HG02938 (cell line): ENCODE data around the gene GTF3C5.
"Not testable (repeated sequence)": the region's sequence is repeated elsewhere in the genome, so short reads cannot be mapped to it uniquely, and the experiment has no call there.

Experiments
- ATAC-seq: cut with Tn5 transposase; IDR thresholded peaks from one replicate; pipeline ENCODE4 v1.9.1; 2021; ENCODE audit warnings: mild to moderate bottlenecking, moderate library complexity; ENCODE audit not compliant: unreplicated experiment

GTF3C5 gene

GRCh38 chr9:133051966-133052539 lies 21.3 kb downstream of the GTF3C5 start:
- ATAC-seq: no peak

GRCh38 chr9:133054194-133054890 lies 23.5 kb downstream of the GTF3C5 start:
- ATAC-seq: no peak

DNA sequence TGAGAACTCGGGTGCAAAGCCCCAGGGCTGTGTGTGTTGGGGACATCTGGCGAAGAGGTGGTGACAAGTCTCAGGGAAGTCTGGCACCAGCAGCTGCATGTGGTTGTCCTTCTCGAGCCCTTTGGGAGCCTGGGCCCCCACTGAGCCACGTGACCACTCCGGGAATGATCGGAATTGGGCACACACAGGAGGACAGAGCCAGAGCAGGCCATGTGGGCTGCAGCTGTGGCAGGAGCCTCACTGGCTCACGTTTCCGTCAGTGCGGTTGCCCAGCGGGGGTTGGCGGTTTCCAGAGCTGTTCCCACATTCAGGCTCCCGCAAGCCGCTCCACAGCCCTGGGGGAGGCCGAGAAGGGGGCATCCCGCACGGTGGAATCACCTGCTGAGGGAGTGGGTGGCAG lies 24.2 kb downstream of the GTF3C5 start:
- no peak for ATAC-seq

GRCh38 chr9:133055788-133056420 lies 25.1 kb downstream of the GTF3C5 start:
- ATAC-seq: no peak

- no peak for ATAC-seq
Measured at GRCh38 chr9:133056533-133056932, 25.7 kb downstream of the GTF3C5 start.

DNA sequence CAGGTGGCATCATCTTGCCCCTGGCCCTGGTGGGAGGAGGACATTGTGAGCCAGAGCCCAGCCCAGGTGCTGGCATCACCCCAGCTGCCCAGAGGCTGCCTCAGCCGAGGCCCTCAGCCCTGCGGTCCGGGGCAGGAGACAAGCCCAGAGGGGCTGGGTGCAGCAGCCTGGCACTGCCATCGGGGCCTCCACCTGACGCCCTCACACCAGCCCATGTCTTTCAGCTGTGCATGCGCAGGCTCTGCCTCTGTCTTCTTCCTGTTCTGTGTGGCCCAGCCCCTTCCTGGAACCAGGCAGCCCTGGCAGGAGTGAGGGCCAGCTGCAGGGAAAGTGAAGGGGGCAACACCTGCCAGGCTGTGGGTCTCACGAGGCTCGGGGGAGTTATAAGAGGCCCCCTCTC lies 26.2 kb downstream of the GTF3C5 start:
- ATAC-seq: no peak

- ATAC-seq: no peak
Measured at GRCh38 chr9:133057553-133057952, 26.8 kb downstream of the GTF3C5 start.

GRCh38 chr9:133058071-133058470 lies 27.3 kb downstream of the GTF3C5 start:
- ATAC-seq: no peak

DNA sequence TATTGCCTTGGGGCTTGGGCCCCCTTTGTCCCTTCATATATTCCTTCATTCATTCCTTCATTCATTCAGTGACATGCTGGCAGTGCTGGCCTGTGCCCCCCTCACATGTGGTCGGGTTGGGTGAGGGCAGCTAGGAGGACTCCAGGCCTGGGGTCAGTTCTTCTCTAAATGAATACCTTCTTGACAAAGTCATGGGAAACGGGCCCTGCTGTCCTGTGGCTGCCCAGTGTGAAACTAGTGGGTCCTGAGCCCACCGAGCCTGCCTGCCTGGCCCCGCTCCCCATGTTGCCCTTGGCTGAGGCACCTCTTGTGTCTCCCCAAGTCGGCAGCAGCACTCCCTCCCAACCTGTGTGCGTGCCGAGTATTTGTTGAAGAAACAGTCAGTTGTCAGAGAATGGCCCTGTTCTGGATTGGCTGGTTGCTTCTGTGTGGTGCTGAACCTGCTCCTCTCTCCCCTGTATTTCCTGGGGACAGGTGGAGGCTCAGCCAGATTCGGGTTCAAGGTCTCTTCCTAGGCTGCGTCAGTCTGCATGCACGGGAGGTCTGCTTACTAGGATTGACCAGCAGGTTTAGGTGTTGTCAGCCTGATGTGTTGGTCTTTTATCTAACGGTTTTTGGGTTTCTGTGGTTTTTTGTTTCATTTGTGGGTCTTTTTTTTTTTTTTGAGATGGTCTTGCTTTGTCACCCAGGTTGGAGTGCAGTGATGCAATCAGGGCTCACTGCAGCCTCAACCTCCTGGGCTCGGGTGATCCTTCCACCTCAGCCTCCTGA lies 27.9 kb downstream of the GTF3C5 start:
- ATAC-seq: no peak

GRCh38 chr9:133059623-133060022 lies 28.8 kb downstream of the GTF3C5 start:
- ATAC-seq: no peak

DNA sequence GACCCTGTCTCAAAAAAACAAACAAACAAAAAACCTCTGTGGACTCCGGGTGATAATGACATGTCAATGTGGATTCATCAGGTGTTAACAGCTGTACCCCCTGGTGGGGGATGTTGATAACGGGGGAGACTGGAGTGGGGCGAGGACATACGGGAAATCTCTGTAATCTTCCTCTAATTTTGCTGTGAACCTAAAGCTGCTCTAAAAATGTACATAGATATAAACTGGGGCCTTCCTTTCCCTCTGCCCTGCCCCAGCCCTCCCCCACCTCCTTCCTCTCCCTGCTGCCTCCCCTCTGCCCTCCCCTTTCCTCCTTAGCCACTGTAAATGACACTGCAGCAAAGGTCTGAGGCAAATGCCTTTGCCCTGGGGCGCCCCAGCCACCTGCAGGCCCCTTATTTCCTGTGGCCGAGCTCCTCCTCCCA lies 29.6 kb downstream of the GTF3C5 start:
- ATAC-seq: no peak

DNA sequence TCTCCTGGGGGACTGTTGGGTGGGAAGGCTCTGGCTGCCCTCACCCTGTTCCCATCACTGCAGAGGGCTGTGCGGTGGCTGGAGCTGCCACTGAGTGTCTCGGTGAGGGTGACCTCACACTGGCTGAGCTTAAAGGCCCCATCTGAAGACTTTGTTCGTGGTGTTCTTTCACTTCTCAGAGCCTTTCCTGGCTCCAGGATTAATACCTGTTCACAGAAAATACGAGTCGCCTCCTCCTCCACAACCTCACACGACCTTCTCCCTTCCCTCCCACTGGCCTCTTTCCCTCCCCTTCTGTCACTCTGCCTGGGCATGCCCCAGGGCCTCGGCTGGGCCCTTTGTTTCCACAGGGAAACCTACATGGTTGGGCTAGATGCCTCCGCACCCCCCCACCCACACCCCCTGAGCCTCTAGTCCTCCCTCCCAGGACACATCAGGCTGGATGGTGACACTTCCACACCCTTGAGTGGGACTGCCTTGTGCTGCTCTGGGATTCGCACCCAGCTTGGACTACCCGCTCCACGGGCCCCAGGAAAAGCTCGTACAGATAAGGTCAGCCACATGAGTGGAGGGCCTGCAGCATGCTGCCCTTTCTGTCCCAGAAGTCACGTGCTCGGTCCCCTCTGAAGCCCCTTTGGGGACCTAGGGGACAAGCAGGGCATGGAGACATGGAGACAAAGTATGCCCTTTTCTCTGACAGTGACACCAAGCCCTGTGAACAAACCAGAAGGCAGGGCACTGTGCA lies 30.4 kb downstream of the GTF3C5 start:
- ATAC-seq: not testable (repeated sequence)

GRCh38 chr9:133061764-133062145 lies 31.0 kb downstream of the GTF3C5 start, which contains the start of gene CEL:
CEL (plus strand) TSS chr9:133061981; CDS start chr9:133062003, 22 bp downstream.
- ATAC-seq: not testable (repeated sequence)

GRCh38 chr9:133062569-133062968 lies 31.8 kb downstream of the GTF3C5 start:
- ATAC-seq: not testable (repeated sequence)

DNA sequence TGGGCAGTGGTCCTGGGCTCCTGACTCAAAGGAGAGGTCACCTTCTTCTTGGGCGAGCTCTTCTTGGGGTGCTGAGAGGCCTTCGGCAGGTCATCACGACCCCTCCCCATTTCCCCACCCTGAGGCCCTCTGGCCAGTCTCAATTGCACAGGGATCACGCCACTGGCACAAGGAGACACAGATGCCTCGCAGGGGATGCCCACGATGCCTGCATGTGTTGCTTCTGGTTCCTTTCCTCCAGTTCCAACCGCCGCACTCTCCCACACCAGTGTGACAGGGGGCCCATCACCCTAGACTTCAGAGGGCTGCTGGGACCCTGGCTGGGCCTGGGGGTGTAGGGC lies 32.3 kb downstream of the GTF3C5 start:
- ATAC-seq: no peak

- no peak for ATAC-seq
Measured at GRCh38 chr9:133063500-133064231, 32.9 kb downstream of the GTF3C5 start.

GRCh38 chr9:133064241-133065069 lies 33.7 kb downstream of the GTF3C5 start:
- ATAC-seq: no peak

DNA sequence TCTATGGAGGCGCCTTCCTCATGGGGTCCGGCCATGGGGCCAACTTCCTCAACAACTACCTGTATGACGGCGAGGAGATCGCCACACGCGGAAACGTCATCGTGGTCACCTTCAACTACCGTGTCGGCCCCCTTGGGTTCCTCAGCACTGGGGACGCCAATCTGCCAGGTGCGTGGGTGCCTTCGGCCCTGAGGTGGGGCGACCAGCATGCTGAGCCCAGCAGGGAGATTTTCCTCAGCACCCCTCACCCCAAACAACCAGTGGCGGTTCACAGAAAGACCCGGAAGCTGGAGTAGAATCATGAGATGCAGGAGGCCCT lies 34.2 kb downstream of the GTF3C5 start:
- ATAC-seq: no peak

DNA sequence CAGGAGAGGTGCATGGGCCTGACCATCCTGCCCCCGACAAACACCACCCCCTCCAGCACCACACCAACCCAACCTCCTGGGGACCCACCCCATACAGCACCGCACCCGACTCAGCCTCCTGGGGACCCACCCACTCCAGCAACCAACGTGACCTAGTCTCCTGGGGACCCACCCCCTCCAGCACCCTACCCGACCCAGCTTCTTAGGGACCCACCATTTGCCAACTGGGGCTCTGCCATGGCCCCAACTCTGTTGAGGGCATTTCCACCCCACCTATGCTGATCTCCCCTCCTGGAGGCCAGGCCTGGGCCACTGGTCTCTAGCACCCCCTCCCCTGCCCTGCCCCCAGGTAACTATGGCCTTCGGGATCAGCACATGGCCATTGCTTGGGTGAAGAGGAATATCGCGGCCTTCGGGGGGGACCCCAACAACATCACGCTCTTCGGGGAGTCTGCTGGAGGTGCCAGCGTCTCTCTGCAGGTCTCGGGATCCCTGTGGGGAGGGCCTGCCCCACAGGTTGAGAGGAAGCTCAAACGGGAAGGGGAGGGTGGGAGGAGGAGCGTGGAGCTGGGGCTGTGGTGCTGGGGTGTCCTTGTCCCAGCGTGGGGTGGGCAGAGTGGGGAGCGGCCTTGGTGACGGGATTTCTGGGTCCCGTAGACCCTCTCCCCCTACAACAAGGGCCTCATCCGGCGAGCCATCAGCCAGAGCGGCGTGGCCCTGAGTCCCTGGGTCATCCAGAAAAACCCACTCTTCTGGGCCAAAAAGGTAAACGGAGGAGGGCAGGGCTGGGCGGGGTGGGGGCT lies 35.6 kb downstream of the GTF3C5 start:
- ATAC-seq: no peak
